ENCODE measurements around the gene PTPRN. TPM values are rescaled to one million over a fixed set of nuclear protein-coding genes. Genes with fewer than 3 reads are reported as not detected.

Gene PTPRN
- total and polyA plus RNA-seq, 10 of the 15 experiments (the other 5 are each of a cell fraction or from before 2014, with no cell fraction given): 0.28 to 0.69 TPM; not detected in 8

DNA sequence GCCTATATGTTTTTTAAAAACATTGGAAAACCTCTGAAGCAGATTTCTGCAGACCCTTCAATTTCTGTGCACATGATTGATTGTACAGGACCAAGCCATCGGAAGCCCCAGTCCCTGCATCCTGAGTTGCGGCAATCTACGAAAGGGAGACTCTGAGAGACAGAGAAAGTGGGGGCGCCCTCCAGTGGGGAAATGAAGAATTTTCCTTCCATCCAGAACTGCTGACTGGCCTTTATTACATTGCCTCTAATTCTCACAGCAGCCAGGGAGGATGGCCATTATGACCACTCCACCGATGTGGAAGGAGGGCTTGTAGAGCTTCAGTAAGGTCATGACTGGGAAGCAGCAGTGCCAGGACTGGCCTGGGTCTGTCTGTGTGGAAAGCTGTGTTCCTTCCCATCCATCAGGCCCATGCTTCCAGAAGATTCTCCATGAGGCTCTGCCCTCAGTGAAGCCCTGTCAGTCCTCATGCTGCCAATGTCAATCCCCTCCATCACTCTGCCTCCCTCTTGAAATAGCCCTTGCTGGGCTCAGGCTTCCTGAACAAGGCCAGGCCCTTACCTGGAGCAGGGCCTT is 43.3 kb upstream of the PTPRN start:
- ATAC-seq: peak; percentile 97
- no TSS peak for BruUV-seq (replicated peaks)
- H2AFZ ChIP-seq (ENCODE audit: control insufficient read depth, low read depth, low read length): no peak overlapping the region
- no peak for DNase-seq (ENCODE audit: low read depth, low spot score)
- H3K4me3 ChIP-seq: no peak overlapping the region
- ChIA-PET CTCF (interaction anchor here (0.6 to 3.7 kb wide), 9 partner anchors 11 to 196 kb away, joined by 3 to 18 read pairs (median 4); partner anchors contain the start of gene TUBA4A), SMC1A (ENCODE audit: uncharacterized antibody, unreplicated experiment) (interaction anchor here (1.3 kb wide), 1 partner anchor 195 kb away, joined by 4 read pairs; no protein-coding TSS in a partner anchor), POLR2A (no interaction called here), RAD21 (ENCODE audit: unreplicated experiment) (interaction anchor here (3.1 kb wide), 1 partner anchor 193 kb away, joined by 9 read pairs; no protein-coding TSS in a partner anchor)
- H3K9me3 ChIP-seq (replicated peaks; ENCODE audit: control insufficient read depth, insufficient read depth, low read length): no peaks in the 10 kb centered on the region
- no peaks in the 10 kb centered on the region for H3K4me1 ChIP-seq (ENCODE audit: control insufficient read depth, insufficient read depth, low read length)
- 1% methylated on average over 5 of the region's 5 CpGs for WGBS (ENCODE audit: insufficient coverage, insufficient replicate concordance, low lambda C conversion rate, missing lambda C conversion rate)
- H3K36me3 ChIP-seq (ENCODE audit: control insufficient read depth in 2 of 2, insufficient read depth in 2 of 2, low read length in 1 of 2): no peaks in the 10 kb centered on the region
- TF ChIP-seq CREB1 (IDR thresholded peaks at IDR 0.05; ENCODE audit: low read depth): no peak
- TF ChIP-seq TCF3 (IDR thresholded peaks at IDR 0.05; ENCODE audit: borderline replicate concordance, insufficient read depth, low read depth, low read length): no peak
- TF ChIP-seq MYC (IDR thresholded peaks at IDR 0.05; ENCODE audit: insufficient read depth, insufficient read length, insufficient replicate concordance, low read length, severe bottlenecking): no peak
- no peak for TF ChIP-seq SUPT20H (IDR thresholded peaks at IDR 0.05; ENCODE audit: borderline replicate concordance, control insufficient read depth, low read depth, low read length)
- TF ChIP-seq NFYB (IDR thresholded peaks at IDR 0.05; ENCODE audit: insufficient read depth, low read depth, low read length): no peak
- TF ChIP-seq NFIC (IDR thresholded peaks at IDR 0.05; ENCODE audit: low read depth, low read length): no peak
- TF ChIP-seq, protein P1, sequence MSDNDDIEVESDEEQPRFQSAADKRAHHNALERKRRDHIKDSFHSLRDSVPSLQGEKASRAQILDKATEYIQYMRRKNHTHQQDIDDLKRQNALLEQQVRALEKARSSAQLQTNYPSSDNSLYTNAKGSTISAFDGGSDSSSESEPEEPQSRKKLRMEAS (IDR thresholded peaks at IDR 0.05; ENCODE audit: low read depth, low read length): no peak
- TF ChIP-seq SMC3 (IDR thresholded peaks at IDR 0.05; ENCODE audit: borderline replicate concordance, low read length): peak; percentile 44; the same call in 1 of the 2 replicates
- TF ChIP-seq ASH2L (IDR thresholded peaks at IDR 0.05; ENCODE audit: borderline replicate concordance, low read depth): no peak
- no peak for TF ChIP-seq ZNF24 (IDR thresholded peaks at IDR 0.05)
- no peak for TF ChIP-seq JUND (IDR thresholded peaks at IDR 0.05; ENCODE audit: low read depth, low read length)
- TF ChIP-seq NR2F1 (conservative IDR thresholded peaks at IDR 0.05): no peak
- TF ChIP-seq RAD21 (IDR thresholded peaks at IDR 0.05; ENCODE audit: insufficient read depth, low read depth, low read length): peak; percentile 64
- TF ChIP-seq, protein P2, sequence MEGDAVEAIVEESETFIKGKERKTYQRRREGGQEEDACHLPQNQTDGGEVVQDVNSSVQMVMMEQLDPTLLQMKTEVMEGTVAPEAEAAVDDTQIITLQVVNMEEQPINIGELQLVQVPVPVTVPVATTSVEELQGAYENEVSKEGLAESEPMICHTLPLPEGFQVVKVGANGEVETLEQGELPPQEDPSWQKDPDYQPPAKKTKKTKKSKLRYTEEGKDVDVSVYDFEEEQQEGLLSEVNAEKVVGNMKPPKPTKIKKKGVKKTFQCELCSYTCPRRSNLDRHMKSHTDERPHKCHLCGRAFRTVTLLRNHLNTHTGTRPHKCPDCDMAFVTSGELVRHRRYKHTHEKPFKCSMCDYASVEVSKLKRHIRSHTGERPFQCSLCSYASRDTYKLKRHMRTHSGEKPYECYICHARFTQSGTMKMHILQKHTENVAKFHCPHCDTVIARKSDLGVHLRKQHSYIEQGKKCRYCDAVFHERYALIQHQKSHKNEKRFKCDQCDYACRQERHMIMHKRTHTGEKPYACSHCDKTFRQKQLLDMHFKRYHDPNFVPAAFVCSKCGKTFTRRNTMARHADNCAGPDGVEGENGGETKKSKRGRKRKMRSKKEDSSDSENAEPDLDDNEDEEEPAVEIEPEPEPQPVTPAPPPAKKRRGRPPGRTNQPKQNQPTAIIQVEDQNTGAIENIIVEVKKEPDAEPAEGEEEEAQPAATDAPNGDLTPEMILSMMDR (IDR thresholded peaks at IDR 0.05 in 2 of 3, conservative IDR thresholded peaks at IDR 0.05 in 1 of 3; ENCODE audit: control insufficient read depth in 2 of 3, extremely low read depth in 1 of 3, insufficient read depth in 1 of 3, low read depth in 3 of 3, low read length in 3 of 3): peak; percentile 55 to 80 (median 73)
- TF ChIP-seq ZNF274 (IDR thresholded peaks at IDR 0.05; ENCODE audit: insufficient read depth, insufficient read length): no peak
- no peak for TF ChIP-seq POU2F2 (IDR thresholded peaks at IDR 0.05; ENCODE audit: borderline replicate concordance, low read depth, low read length)
- TF ChIP-seq ATF7 (IDR thresholded peaks at IDR 0.05; ENCODE audit: low read depth): no peak
- TF ChIP-seq RCOR1 (conservative IDR thresholded peaks at IDR 0.05; ENCODE audit: low read depth, low read length): no peak
- TF ChIP-seq, protein P3, sequence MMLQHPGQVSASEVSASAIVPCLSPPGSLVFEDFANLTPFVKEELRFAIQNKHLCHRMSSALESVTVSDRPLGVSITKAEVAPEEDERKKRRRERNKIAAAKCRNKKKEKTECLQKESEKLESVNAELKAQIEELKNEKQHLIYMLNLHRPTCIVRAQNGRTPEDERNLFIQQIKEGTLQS (IDR thresholded peaks at IDR 0.05; ENCODE audit: borderline replicate concordance, extremely low read depth, low read depth, low read length): no peak
- TF ChIP-seq, protein P4, sequence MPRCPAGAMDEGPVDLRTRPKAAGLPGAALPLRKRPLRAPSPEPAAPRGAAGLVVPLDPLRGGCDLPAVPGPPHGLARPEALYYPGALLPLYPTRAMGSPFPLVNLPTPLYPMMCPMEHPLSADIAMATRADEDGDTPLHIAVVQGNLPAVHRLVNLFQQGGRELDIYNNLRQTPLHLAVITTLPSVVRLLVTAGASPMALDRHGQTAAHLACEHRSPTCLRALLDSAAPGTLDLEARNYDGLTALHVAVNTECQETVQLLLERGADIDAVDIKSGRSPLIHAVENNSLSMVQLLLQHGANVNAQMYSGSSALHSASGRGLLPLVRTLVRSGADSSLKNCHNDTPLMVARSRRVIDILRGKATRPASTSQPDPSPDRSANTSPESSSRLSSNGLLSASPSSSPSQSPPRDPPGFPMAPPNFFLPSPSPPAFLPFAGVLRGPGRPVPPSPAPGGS (IDR thresholded peaks at IDR 0.05; ENCODE audit: borderline replicate concordance, insufficient read depth, low read depth, low read length, poor library complexity, severe bottlenecking): no peak
- in situ Hi-C loops (cut with MboI) (no loop called here), intact Hi-C loops (cut with micrococcal nuclease; ENCODE audit: unreplicated experiment) (loop anchor here (1.0 kb wide), 1 partner anchor 192 kb away; the partner anchor contains the start of gene NHEJ1)
- no peaks in the 10 kb centered on the region for H4K20me1 ChIP-seq (ENCODE audit: control insufficient read depth, insufficient read depth)
- FAIRE-seq: peak; percentile 44
- no peaks in the 10 kb centered on the region for H3K79me2 ChIP-seq (ENCODE audit: control insufficient read depth, insufficient read depth, low read length)
- no peak overlapping the region for H3K27ac ChIP-seq (ENCODE audit: control insufficient read depth, insufficient read depth)
- peaks cover 0 to 2% of the 10 kb centered on the region in 2 experiments; a peak in 2 of 4 replicates for H3K27me3 ChIP-seq (replicated peaks in 1 of 2; ENCODE audit: control insufficient read depth in 2 of 2, insufficient read depth in 2 of 2, low read length in 1 of 2)
- H3K9ac ChIP-seq (ENCODE audit: control insufficient read depth, insufficient read depth, low read length): no peak overlapping the region
- no peak overlapping the region for H3K4me2 ChIP-seq (ENCODE audit: control insufficient read depth, insufficient read depth)

All from GM12878 (cell line).